ENCODE measurements around the gene PSG11. TPM values are rescaled to one million over a fixed set of nuclear protein-coding genes. Genes with fewer than 3 reads are reported as not detected.
"Not testable (repeated sequence)": the region's sequence is repeated elsewhere in the genome, so short reads cannot be mapped to it uniquely, and the experiment has no call there.

PSG11 gene
- not detected for total RNA-seq

GRCh38 chr19:43026369-43026768, at the start of gene PSG11:
Gene PSG11 (minus strand): TSS chr19:43026469. CDS start chr19:43026372, 97 bp downstream.
- DNase-seq (ENCODE audit: low spot score); ATAC-seq; intact Hi-C loops (cut with DNase I): not testable (repeated sequence)

- ATAC-seq; DNase-seq (ENCODE audit: low spot score); intact Hi-C loops (cut with DNase I): not testable (repeated sequence)
These were observed 36.1 kb upstream of the PSG11 start for GRCh38 chr19:43062418-43062817.

GRCh38 chr19:43061326-43061725, 35.1 kb upstream of the PSG11 start:
- ATAC-seq; intact Hi-C loops (cut with DNase I); DNase-seq (ENCODE audit: low spot score): not testable (repeated sequence)

- ATAC-seq; intact Hi-C loops (cut with DNase I): not testable (repeated sequence)
These were observed 34.0 kb upstream of the PSG11 start for GRCh38 chr19:43060254-43060653.

GRCh38 chr19:43059482-43059881, 33.2 kb upstream of the PSG11 start:
- DNase-seq (ENCODE audit: low spot score); intact Hi-C loops (cut with DNase I); ATAC-seq: not testable (repeated sequence)

More at GRCh38 chr19:43060254-43060653, 34.0 kb upstream of the PSG11 start:
- DNase-seq (ENCODE audit: low spot score) = not testable (repeated sequence)

GRCh38 chr19:43058440-43058839, 32.2 kb upstream of the PSG11 start:
- DNase-seq (ENCODE audit: low spot score); ATAC-seq; intact Hi-C loops (cut with DNase I): not testable (repeated sequence)

DNA sequence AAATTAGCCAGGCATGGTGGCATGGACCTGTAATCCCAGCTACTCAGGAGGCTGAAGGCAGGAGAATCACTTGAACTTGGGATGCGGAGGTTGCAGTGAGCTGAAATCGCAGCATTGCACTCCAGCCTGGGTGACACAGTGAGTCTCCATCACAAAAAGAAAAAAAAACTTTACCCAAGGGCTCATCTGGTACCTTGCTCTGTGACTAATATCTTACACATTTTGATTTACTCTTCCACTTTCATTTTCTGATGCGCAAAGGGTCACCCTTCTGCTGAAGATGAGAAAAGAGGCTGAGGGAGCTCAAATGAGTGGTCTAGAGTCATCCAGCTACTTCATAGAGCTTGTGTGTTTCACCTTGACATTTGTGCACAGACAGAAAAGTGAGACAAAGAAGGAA, 21.7 kb upstream of the PSG11 start:
- ATAC-seq; intact Hi-C loops (cut with DNase I): not testable (repeated sequence)

DNA sequence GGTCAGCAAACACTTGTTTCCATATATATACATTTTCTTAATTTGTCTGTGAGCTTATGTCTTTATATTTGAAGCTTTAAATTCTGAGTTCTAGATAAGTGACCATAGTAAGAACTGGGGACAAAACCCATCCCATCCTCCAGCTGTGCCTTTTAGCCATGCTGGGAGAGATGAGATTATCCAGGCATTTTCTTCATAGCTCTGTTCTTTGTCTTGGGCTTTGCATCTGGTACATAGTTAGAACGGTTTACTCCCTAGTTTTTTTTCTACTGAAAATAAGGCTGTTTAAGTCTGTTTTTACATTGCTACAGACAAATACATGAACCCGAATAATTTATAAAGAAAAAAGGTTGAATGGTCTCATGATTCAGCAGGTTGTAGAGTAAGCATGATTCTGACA, 20.3 kb upstream of the PSG11 start:
- intact Hi-C loops (cut with DNase I); ATAC-seq; DNase-seq (ENCODE audit: low spot score): not testable (repeated sequence)

More for the DNA sequence above, 21.7 kb upstream of the PSG11 start:
- not testable (repeated sequence) for DNase-seq (ENCODE audit: low spot score)

DNA sequence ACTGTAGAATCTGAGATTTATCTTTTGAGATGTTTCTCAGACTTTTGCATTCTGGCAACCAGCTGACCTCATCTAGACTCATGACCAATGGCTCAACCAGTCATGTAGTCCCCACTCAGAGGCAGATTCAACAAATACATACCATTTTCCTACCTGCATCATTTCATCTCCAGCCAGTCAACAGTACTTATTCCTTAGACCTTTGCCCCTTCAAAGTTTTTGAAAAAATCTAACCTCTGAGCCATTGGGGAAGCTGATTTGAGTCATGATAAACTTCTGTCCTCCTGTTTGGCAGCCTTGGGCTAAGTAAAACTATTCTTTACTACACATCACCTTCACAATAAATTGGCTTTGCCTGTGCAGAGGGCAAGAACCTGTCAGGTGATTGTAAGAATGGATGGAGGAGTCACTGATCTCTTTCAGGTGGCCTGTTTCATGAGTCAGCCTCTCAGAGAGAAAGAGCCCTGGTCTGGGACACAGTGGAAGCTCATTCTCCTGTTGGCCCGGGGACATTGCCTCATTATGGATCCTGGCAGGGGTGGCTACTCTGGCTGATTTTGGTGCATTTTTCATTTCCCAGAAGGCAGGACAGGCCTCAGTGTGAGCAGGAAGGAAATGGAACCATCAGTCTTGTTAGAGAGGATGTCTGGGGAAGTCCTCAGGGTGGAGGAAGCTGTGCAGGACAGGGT, 17.4 kb upstream of the PSG11 start:
- intact Hi-C loops (cut with DNase I); ATAC-seq; DNase-seq (ENCODE audit: low spot score): not testable (repeated sequence)

DNA sequence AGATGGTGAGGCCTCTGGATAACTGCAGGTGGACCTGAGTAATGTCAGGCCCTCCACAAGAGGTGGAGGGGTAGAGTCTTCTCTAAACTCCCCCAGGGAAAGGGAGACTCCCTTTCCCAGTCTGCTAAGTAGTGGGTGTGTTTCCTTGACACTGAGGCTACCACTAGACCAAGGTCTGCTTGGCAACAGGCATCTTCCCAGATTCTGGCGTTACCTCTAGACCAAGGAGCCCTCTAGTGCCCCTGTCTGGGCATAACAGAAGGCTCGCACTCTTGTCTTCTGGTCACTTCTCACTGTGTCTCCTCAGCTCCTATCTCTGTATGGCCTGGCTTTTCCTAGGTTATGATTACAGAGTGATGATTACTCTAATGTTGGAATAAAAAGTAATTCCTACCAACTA, 5.4 kb upstream of the PSG11 start:
- ATAC-seq; intact Hi-C loops (cut with DNase I); DNase-seq (ENCODE audit: low spot score): not testable (repeated sequence)

GRCh38 chr19:43028866-43029265, 2.6 kb upstream of the PSG11 start:
- DNase-seq (ENCODE audit: low spot score) (no peak), ATAC-seq (no peak)
- intact Hi-C loops (cut with DNase I) = no loop called here

- ATAC-seq; DNase-seq (ENCODE audit: low spot score); intact Hi-C loops (cut with DNase I): not testable (repeated sequence)
These were observed 1.7 kb upstream of the PSG11 start for GRCh38 chr19:43027985-43028384.

DNA sequence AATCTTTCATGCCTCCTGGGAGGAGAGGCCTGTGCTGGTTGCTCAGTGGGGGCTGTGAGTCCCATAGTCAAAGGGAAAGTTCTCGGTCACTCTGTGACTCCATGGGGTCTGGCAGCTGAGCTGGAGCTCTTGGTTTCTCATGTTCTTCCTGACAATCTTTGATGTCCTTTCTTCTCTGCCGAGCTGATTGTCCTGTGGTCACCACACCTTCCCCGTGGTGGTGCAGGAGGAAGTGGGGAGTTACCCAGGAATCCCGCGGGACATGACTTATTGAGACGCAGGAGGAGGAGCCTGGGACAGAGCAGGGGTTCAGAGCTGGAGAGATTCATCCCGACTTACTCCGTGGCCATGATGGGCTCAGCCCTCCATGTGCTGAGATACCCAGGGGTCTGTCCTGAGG, 792 bp upstream of the PSG11 start:
- DNase-seq (ENCODE audit: low spot score); ATAC-seq; intact Hi-C loops (cut with DNase I): not testable (repeated sequence)

DNA sequence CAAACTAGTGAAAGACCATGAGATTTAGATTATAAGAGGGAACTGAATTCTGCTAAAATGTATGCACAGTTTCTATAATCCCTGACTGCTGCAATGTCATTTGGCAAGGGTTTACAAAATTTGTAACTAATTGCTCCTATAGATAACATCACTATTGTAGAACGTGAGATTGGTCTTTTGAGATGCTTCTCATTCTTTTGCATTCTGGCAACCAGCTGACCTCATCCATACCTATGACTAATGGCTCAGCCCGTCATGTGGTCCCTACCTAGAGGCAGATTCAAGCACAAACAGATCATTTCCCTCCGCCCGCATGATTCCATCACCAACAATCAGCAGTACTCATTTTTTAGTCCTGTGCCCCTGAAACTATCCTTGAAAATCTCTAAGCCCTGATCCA, 4.2 kb downstream of the PSG11 start:
- intact Hi-C loops (cut with DNase I); DNase-seq (ENCODE audit: low spot score); ATAC-seq: not testable (repeated sequence)

DNA sequence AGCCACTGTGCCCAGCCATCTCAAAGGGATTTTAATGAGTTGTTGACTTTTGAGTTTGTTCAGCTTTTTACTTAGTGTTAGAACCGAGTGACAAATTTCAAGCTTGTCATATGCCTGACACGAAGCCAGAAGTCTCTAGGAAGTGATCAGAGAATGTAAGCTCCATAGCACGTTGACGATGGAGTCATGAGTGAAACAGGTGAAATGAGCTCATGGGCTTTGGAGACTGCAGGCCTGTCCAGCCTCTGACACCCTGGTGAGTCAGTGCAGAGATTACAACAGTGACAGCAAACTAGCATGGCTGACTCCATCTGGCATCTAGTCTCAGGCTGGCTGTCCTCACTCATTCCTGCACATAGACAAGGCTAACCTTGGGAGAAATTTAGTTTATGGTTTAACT, 4.6 kb downstream of the PSG11 start:
- intact Hi-C loops (cut with DNase I); DNase-seq (ENCODE audit: low spot score); ATAC-seq: not testable (repeated sequence)

DNA sequence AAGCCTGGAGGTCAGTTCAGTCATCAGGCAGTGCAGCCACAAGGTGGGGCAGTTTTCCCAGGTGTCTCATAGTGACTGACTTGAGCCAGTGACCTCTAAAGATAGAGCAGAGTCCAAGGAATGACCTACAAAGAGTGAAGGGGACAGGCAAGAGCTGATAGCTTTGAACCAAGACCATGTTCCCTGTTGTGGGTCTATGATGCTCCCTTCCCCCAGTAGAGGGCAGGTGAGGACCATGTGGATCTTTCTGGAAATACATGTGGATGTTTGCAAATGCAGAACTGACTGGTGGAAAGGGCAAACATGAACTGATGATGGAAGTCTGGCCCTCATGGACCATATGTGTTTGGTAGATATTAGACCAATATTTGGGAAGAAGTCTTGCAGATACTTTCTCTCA, 6.7 kb downstream of the PSG11 start:
- intact Hi-C loops (cut with DNase I); ATAC-seq; DNase-seq (ENCODE audit: low spot score): not testable (repeated sequence)

- intact Hi-C loops (cut with DNase I); ATAC-seq; DNase-seq (ENCODE audit: low spot score): not testable (repeated sequence)
These were observed 20.4 kb downstream of the PSG11 start for GRCh38 chr19:43005841-43006240.

- ATAC-seq; DNase-seq (ENCODE audit: low spot score); intact Hi-C loops (cut with DNase I): not testable (repeated sequence)
These were observed 21.4 kb downstream of the PSG11 start for GRCh38 chr19:43004846-43005245.

DNA sequence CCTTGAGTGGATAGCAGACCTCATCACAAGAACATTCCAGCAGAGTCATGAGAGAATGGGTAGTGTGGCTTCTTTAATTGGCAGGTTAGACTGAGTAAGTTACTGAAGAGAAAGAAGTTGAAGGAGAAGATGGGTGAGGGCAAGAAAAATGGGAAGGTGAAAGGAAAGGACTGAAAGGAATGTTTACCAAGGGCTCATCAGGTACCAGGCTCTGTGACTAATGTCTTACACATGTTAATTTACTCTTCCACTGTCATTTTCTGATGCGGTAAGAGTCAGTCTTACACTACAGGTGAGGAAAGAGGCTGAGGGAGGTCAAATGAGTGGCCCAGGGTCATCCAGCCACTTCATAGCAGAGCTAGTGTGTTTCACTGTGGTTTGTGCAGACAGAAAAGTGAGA, 22.6 kb downstream of the PSG11 start:
- intact Hi-C loops (cut with DNase I); DNase-seq (ENCODE audit: low spot score); ATAC-seq: not testable (repeated sequence)

DNA sequence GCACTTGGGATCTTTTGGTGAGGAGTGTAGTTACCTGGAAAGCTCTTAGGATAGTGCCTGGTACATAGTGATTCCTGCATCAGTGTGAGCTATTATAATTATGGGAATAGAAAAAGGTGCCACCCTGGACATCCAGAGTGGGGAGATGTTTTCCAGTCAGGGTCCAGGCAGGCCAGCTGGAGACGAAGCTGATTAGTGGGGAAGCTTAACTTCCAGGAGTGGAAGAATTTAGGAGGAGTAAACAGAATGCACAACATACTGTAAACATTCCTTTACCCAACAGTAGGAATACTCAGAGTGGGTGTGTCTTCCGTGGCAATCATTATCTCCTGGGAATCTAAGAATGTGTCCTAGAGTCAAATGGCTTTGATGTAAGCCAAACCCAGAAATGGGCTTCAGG, 23.3 kb downstream of the PSG11 start:
- ATAC-seq; intact Hi-C loops (cut with DNase I); DNase-seq (ENCODE audit: low spot score): not testable (repeated sequence)

Measured in sciatic nerve (tissue), 2 donors.